ENCODE results near the gene ZNF549. TPM values are rescaled to one million over a fixed set of nuclear protein-coding genes. Genes with fewer than 3 reads are reported as not detected.
A peak's percentile ranks its signal among the peaks of the same experiment; 100 is the strongest.
"Not testable (repeated sequence)": the region's sequence is repeated elsewhere in the genome, so short reads cannot be mapped to it uniquely, and the experiment has no call there.

Gene ZNF549
- total and polyA plus RNA-seq, 2 of the 13 experiments (the other 11 are each of a cell fraction or from before 2014, with no cell fraction given) = 2.8 to 6.4 TPM

DNA sequence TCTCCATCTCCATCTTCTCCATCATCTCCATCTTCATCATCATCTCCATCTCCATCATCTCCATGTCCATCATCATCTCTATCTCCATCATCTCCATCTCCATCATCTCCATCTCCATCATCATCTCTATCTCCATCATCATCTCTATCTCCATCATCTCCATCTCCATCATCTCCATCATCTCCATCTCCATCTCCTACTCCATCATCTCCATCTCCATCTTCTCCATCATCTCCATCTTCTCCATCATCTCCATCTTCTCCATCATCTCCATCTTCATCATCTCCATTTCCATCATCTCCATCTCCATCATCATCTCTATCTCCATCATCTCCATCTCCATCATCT, 27.9 kb upstream of the ZNF549 start:
- CTCF ChIA-PET (ENCODE audit: low intra/inter-chr PET ratio, low total read pairs); H3K27me3 ChIP-seq (ENCODE audit: control insufficient read depth in 1 of 2, insufficient read depth in 2 of 2, low read length in 2 of 2); H3K9ac ChIP-seq (ENCODE audit: insufficient read depth, low read depth, low read length); DNase-seq (ENCODE audit: low spot score); H3K9me3 ChIP-seq (ENCODE audit: low read length); FAIRE-seq; H3K36me3 ChIP-seq (replicated peaks in 1 of 2; ENCODE audit: control insufficient read depth in 1 of 2, insufficient read depth in 2 of 2, low read length in 2 of 2); ATAC-seq; H2AFZ ChIP-seq (ENCODE audit: low read length); intact Hi-C loops (cut with micrococcal nuclease; ENCODE audit: unreplicated experiment); H3K4me3 ChIP-seq (replicated peaks in 1 of 3; ENCODE audit: insufficient read depth in 1 of 3, low read depth in 2 of 3, low read length in 3 of 3); H3K4me2 ChIP-seq (ENCODE audit: low read depth, low read length); in situ Hi-C loops (cut with HindIII; ENCODE audit: extremely low pct_ligation_motif_present, low pct_unique_long_range_greater_than_20kb); H4K20me1 ChIP-seq (ENCODE audit: insufficient read depth, low read length); BruUV-seq (replicated peaks); H3K27ac ChIP-seq (ENCODE audit: extremely low read length, insufficient read depth, low read length): not testable (repeated sequence)
- TF ChIP-seq, protein P1, sequence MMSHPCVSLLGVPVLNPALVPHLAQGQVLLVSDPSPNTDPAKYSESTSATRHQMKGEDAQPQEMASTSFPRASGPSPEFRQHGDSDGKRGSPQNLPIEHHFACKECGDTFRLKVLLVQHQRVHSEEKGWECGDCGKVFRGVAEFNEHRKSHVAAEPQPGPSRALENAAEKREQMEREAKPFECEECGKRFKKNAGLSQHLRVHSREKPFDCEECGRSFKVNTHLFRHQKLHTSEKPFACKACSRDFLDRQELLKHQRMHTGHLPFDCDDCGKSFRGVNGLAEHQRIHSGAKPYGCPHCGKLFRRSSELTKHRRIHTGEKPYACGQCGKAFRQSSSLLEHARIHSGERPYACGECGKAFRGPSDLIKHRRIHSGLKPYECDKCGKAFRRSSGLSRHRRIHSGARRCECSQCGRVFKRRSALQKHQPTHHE (CRISPR knock-in tag; IDR thresholded peaks at IDR 0.05; ENCODE audit: borderline replicate concordance) = 0 out of 2 replicates have a peak, but pooled peaks have one; percentile 0
- Histone ChIP-seq H3K4me1 (ENCODE audit: insufficient read depth, low read length) (peaks cover 11% of the 10 kb centered on the region; the same call in 1 of the 2 replicates), H3K79me2 (ENCODE audit: insufficient read depth, low read length) (peaks cover 14% of the 10 kb centered on the region)
- POLR2A ChIA-PET = interaction anchor here (0.6 to 1.0 kb wide), 4 partner anchors 12 to 195 kb away, joined by 3 to 9 read pairs (median 3); partner anchors contain the start of genes ZNF416 and ZNF419

DNA sequence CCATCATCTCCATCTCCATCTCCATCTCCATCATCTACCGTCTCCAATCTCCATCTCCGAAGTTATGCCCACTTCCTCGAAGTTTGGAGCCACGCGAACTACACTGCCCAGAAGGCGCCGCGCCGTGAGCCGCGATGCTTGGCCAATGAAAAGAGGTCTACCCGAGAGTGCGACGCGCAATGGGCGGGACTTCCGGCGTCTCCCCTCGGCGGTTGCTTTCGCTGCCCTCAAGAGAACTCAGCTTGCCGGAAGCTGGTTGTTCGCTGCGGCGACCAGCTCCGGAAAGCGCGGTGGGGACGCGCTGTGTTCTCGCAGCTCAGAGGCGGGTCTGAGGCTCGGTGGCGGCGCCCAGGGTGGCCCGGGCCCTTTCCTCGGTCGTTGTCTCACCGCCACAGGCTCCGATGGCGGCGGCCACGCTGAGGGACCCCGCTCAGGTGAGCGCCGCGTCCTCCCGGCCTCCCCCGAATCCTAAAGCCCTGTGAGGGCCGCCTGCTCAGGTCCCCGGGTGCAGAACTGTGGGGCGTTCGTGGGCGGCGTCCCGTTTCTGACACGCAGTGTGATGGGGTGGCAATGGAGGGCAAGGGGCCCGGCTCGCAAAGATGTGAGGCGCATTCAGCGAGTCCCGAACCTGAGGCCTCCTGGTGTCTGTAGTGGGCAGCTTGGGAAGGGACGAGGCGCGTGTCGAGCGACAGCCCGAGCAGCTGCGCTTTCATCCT, 27.3 kb upstream of the ZNF549 start, which contains the start of gene ZNF773:
Gene ZNF773 (plus strand): TSS at position 259 of the 716 bp plus-strand sequence. CDS start 143 bp downstream, at position 402.
- under 1% methylated on average over 17 of the region's 69 CpGs for WGBS (ENCODE audit: low lambda C conversion rate)
- POLR2A ChIA-PET = interaction anchor here (0.6 to 1.0 kb wide), 4 partner anchors 12 to 195 kb away, joined by 3 to 9 read pairs (median 3); partner anchors contain the start of genes ZNF416 and ZNF419
- DNase-seq (ENCODE audit: low spot score) = peak; percentile 89
- peaks cover 14% of the 10 kb centered on the region for H3K79me2 ChIP-seq (ENCODE audit: insufficient read depth, low read length)
- ATAC-seq = peak; percentile 98
- peak within 1 kb of the TSS; percentile 76 for H3K4me2 ChIP-seq (ENCODE audit: low read depth, low read length)
- intact Hi-C loops (cut with micrococcal nuclease; ENCODE audit: unreplicated experiment); CTCF ChIA-PET (ENCODE audit: low intra/inter-chr PET ratio, low total read pairs); H3K27me3 ChIP-seq (ENCODE audit: control insufficient read depth in 1 of 2, insufficient read depth in 2 of 2, low read length in 2 of 2); H2AFZ ChIP-seq (ENCODE audit: low read length); in situ Hi-C loops (cut with HindIII; ENCODE audit: extremely low pct_ligation_motif_present, low pct_unique_long_range_greater_than_20kb); H3K9me3 ChIP-seq (ENCODE audit: low read length); H4K20me1 ChIP-seq (ENCODE audit: insufficient read depth, low read length); H3K36me3 ChIP-seq (replicated peaks in 1 of 2; ENCODE audit: control insufficient read depth in 1 of 2, insufficient read depth in 2 of 2, low read length in 2 of 2); TF ChIP-seq SOX6 (IDR thresholded peaks at IDR 0.05): not testable (repeated sequence)
- TSS peak; percentile 58 for BruUV-seq (replicated peaks)
- peak within 1 kb of the TSS; percentile 77 for H3K9ac ChIP-seq (ENCODE audit: insufficient read depth, low read depth, low read length)
- H3K4me1 ChIP-seq (ENCODE audit: insufficient read depth, low read length) = peaks cover 11% of the 10 kb centered on the region; the same call in 1 of the 2 replicates
- FAIRE-seq = peak; percentile 73
- H3K4me3 ChIP-seq (replicated peaks in 1 of 3; ENCODE audit: insufficient read depth in 1 of 3, low read depth in 2 of 3, low read length in 3 of 3) = peak within 1 kb of the TSS; percentile 67 to 88 (median 81)
- H3K27ac ChIP-seq (ENCODE audit: extremely low read length, insufficient read depth, low read length) = peak within 1 kb of the TSS; percentile 70
- TF ChIP-seq ZFY (CRISPR knock-in tag; IDR thresholded peaks at IDR 0.05) (peak; percentile 91), MYNN (CRISPR knock-in tag; IDR thresholded peaks at IDR 0.05; ENCODE audit: low read depth) (0 out of 2 replicates have a peak, but pooled peaks have one; percentile 66), SOX6 (CRISPR knock-in tag; IDR thresholded peaks at IDR 0.05) (peak; percentile 29; the same call in 1 of the 2 replicates), ATF1 (CRISPR knock-in tag; IDR thresholded peaks at IDR 0.05) (peak; percentile 82), KMT2A (CRISPR knock-in tag; IDR thresholded peaks at IDR 0.05) (peak; percentile 86), YEATS4 (CRISPR knock-in tag; IDR thresholded peaks at IDR 0.05; ENCODE audit: borderline replicate concordance) (peak; percentile 43; the same call in 1 of the 2 replicates), HDAC1 (CRISPR knock-in tag; IDR thresholded peaks at IDR 0.05) (peak; percentile 70), GABPA (IDR thresholded peaks at IDR 0.05; ENCODE audit: low read depth, low read length) (peak; percentile 90), GABPA (CRISPR knock-in tag; IDR thresholded peaks at IDR 0.05; ENCODE audit: low read depth) (peak; percentile 96), ZNF44 (CRISPR knock-in tag; IDR thresholded peaks at IDR 0.05) (0 out of 2 replicates have a peak, but pooled peaks have one; percentile 32)
- TF ChIP-seq, protein P2, sequence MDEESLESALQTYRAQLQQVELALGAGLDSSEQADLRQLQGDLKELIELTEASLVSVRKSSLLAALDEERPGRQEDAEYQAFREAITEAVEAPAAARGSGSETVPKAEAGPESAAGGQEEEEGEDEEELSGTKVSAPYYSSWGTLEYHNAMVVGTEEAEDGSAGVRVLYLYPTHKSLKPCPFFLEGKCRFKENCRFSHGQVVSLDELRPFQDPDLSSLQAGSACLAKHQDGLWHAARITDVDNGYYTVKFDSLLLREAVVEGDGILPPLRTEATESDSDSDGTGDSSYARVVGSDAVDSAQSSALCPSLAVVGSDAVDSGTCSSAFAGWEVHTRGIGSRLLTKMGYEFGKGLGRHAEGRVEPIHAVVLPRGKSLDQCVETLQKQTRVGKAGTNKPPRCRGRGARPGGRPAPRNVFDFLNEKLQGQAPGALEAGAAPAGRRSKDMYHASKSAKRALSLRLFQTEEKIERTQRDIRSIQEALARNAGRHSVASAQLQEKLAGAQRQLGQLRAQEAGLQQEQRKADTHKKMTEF (CRISPR knock-in tag; IDR thresholded peaks at IDR 0.05) = peak; percentile 55; the same call in 1 of the 2 replicates
- TF ChIP-seq, protein P3, sequence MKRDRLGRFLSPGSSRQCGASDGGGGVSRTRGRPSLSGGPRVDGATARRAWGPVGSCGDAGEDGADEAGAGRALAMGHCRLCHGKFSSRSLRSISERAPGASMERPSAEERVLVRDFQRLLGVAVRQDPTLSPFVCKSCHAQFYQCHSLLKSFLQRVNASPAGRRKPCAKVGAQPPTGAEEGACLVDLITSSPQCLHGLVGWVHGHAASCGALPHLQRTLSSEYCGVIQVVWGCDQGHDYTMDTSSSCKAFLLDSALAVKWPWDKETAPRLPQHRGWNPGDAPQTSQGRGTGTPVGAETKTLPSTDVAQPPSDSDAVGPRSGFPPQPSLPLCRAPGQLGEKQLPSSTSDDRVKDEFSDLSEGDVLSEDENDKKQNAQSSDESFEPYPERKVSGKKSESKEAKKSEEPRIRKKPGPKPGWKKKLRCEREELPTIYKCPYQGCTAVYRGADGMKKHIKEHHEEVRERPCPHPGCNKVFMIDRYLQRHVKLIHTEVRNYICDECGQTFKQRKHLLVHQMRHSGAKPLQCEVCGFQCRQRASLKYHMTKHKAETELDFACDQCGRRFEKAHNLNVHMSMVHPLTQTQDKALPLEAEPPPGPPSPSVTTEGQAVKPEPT (CRISPR knock-in tag; IDR thresholded peaks at IDR 0.05; ENCODE audit: low read depth) = 0 out of 2 replicates have a peak, but pooled peaks have one; percentile 51

All from HepG2 (cell line).